Body of pancreas (tissue), 4 donors: ENCODE data around the gene CYFIP1. TPM values are rescaled to one million over a fixed set of nuclear protein-coding genes. Genes with fewer than 3 reads are reported as not detected.
"Not testable (repeated sequence)": the region's sequence is repeated elsewhere in the genome, so short reads cannot be mapped to it uniquely, and the experiment has no call there.

ENCODE experiments used
- ATAC-seq: fragments of 150-250 bp; one replicate; pipeline ENCODE4 v1.9.1; 2016
- DNase-seq, 4 donors: peaks; one replicate each; pipeline ENCODE4 v3.0.0-alpha.2; 2019
- H3K27ac ChIP-seq, 4 donors: fragments of 200-600 bp; sonication (generic); 1 replicate in 3 of 4; 2 replicates in 1 of 4; pipeline versions ENCODE4 v1.5.1 to v1.6.1; 2016 to 2019; ENCODE audit warnings: mild to moderate bottlenecking in 1 of 4, mixed read lengths in 1 of 4, moderate library complexity in 1 of 4
- H3K27me3 ChIP-seq, 2 donors: fragments of 200-600 bp; sonication (generic); one replicate each; pipeline ENCODE4 v1.6.0; 2016; ENCODE audit warnings: mild to moderate bottlenecking in 1 of 2
- H3K36me3 ChIP-seq, 2 donors: fragments of 200-600 bp; sonication (generic); replicated peaks in 1 of 2; 2 replicates each; pipeline ENCODE4 v1.5.1; 2016; ENCODE audit warnings: low read depth in 2 of 2; ENCODE audit not compliant: insufficient read depth in 1 of 2
- H3K4me1 ChIP-seq: fragments of 200-600 bp; sonication (generic); one replicate; pipeline ENCODE4 v1.6.0; 2016
- H3K4me3 ChIP-seq, 2 donors: fragments of 200-600 bp; sonication (generic); 1 replicate in 1 of 2; 2 replicates in 1 of 2; pipeline ENCODE4 v1.5.1; 2016 to 2019
- H3K9me3 ChIP-seq, 3 donors: fragments of 200-600 bp; sonication (generic); 1 replicate in 2 of 3; 2 replicates in 1 of 3; pipeline ENCODE4 v1.5.1; 2016
- POLR2A ChIP-seq, 3 donors: fragments of 450-650 bp; IDR thresholded peaks; one replicate each; pipeline ENCODE4 v1.6.1; 2016; ENCODE audit warnings: antibody characterized with exemption in 3 of 3, mild to moderate bottlenecking in 2 of 3
- WGBS, 2 donors: methylation state at CpG; one replicate each; pipeline ENCODE4 v1.1.5; 2017; 5-methylcytosine and 5-hydroxymethylcytosine counted together
- intact Hi-C: fragments of 100-400 bp; cut with DNase I; formaldehyde crosslinking; loops from one replicate; pipeline ENCODE4 v1.15.1; 2023
- total RNA-seq, 2 donors: library from RNA; depleted of rRNA; stranded (reverse); fragments of >200 nt; gene quantifications; one replicate each; pipeline ENCODE4 v1.1.0, GENCODE V29; 2016
- TF ChIP-seq, protein P1 (sequence below), 7 experiments: fragments of 450-650 bp in 4 of 7; fragments of 200-600 bp in 3 of 7; sonication (generic) in 3 of 7; IDR thresholded peaks; one replicate each; pipeline ENCODE4 v1.5.1; 2016 to 2019; ENCODE audit warnings: antibody characterized with exemption in 7 of 7

The CYFIP1 gene
- total RNA-seq, 2 donors from 2014 or later: 68.5 to 68.6 TPM

DNA sequence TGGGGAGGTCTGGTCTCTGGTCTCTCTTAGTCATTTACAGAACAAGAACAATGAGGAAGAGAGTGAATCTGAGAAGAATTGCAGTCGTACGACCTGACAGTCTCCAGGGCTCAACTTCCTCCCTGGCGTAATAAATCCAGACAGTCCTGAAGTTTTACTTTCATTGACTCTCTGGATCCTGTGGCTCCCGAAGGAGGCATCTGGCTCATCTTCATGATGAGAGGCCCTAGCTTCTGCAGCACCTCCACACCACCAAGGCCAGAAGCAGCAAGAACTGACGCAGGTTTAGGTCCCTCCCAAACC lies 11.8 kb upstream of the CYFIP1 start:
- no peak for DNase-seq
- peaks cover 14% of the 10 kb centered on the region for H3K4me1 ChIP-seq
- 78 to 84% methylated on average over 5 of the region's 5 CpGs for WGBS, 2 donors
- H3K27ac ChIP-seq: no peak overlapping the region
- no peak overlapping the region for H3K4me3 ChIP-seq
- intact Hi-C loops: loop anchor here (10.0 kb wide), 1 partner anchor 47 kb away; no protein-coding TSS in a partner anchor
- ATAC-seq: no peak
- H3K9me3 ChIP-seq: no peaks in the 10 kb centered on the region
- peaks cover 0 to 9% of the 10 kb centered on the region in 2 donors for H3K36me3 ChIP-seq
- H3K27me3 ChIP-seq: no peaks in the 10 kb centered on the region
- TF ChIP-seq POLR2A (IDR thresholded peaks at IDR 0.05): no peak
- TF ChIP-seq, protein P1, sequence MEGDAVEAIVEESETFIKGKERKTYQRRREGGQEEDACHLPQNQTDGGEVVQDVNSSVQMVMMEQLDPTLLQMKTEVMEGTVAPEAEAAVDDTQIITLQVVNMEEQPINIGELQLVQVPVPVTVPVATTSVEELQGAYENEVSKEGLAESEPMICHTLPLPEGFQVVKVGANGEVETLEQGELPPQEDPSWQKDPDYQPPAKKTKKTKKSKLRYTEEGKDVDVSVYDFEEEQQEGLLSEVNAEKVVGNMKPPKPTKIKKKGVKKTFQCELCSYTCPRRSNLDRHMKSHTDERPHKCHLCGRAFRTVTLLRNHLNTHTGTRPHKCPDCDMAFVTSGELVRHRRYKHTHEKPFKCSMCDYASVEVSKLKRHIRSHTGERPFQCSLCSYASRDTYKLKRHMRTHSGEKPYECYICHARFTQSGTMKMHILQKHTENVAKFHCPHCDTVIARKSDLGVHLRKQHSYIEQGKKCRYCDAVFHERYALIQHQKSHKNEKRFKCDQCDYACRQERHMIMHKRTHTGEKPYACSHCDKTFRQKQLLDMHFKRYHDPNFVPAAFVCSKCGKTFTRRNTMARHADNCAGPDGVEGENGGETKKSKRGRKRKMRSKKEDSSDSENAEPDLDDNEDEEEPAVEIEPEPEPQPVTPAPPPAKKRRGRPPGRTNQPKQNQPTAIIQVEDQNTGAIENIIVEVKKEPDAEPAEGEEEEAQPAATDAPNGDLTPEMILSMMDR (IDR thresholded peaks at IDR 0.05): no peak

DNA sequence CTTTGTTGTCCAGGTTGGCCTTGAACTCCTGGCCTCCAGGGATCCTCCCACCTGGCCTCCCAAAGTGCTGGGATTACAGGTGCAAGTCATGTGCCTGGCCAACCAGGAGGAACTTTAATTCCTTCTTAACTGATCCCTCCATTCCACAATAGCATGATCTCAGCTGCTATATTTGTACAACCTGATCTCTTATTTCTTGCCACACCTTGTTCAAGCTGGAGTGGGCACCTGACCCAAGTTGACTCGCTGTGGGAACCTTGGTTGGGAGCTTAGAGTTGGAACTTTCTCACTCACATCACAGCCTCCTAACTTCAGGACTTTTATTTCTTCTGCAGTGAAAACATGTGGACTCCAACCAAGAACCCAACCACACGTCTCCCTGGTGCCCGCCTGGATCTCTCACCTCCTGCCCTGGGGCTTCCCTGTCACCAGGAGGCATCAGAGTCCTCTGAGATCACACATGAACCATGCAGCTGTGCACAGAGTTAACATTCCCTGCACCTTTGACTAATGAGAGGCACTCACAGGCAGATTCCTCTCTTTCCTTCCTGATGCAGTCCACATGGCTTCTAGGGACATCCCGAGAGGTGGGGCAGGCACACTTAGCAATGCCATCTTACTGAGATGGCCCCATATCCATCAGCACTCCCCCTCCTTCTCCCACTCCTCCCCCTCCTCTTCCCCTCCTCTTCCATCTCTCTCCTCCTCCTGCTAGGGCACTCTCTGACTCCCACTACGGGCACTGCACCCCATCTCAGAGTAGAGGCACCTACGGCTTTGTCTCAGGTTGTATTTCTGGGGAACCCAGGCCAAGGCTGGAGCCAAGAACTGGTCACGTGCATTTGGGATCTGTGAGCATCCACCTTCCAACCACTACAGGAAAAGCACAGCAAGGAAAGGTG lies 9.7 kb upstream of the CYFIP1 start:
- ATAC-seq (peak; percentile 90), DNase-seq (peak; percentile 28 to 58 (median 46))
- intact Hi-C loops: loop anchor here (10.0 kb wide), 1 partner anchor 45 kb away; no protein-coding TSS in a partner anchor

DNA sequence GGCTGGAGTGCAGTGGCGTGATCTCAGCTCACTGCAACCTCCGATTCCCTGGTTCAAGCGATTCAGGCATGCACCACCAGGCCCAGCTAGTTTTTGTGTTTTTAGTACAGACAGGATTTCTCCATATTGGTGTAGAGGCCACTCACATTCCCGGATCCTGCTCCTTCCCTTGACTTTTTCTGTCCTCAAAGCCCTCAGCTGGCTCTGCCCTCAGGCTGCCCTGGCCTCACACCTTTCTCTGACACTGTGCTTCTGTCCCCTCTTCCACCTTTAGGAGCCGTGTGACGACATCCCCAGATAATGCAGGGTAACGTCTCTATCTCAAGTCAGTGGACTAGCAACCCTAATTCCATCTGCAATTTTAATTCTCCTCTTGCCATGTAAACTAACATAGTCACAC lies 8.6 kb upstream of the CYFIP1 start:
- no peak for TF ChIP-seq POLR2A (IDR thresholded peaks at IDR 0.05)
- TF ChIP-seq, protein P1 (IDR thresholded peaks at IDR 0.05): no peak
- WGBS, 2 donors: 91 to 92% methylated on average over 7 of the region's 7 CpGs
- Histone ChIP-seq H3K9me3 (no peaks in the 10 kb centered on the region), H3K4me3 (no peak overlapping the region), H3K27ac (no peak overlapping the region), H3K36me3 (no peaks in the 10 kb centered on the region), H3K27me3 (no peaks in the 10 kb centered on the region), H3K4me1 (peaks cover 14% of the 10 kb centered on the region)
- intact Hi-C loops: no loop called here
- DNase-seq (no peak), ATAC-seq (no peak)

More for the DNA sequence above, 9.7 kb upstream of the CYFIP1 start:
- peaks cover 14% of the 10 kb centered on the region for H3K4me1 ChIP-seq
- H3K36me3 ChIP-seq: peaks cover 0 to 5% of the 10 kb centered on the region in 2 donors
- TF ChIP-seq, protein P1 (IDR thresholded peaks at IDR 0.05): peak in 4 of 7 experiments; percentile 18 to 32 (median 26)
- TF ChIP-seq POLR2A (IDR thresholded peaks at IDR 0.05): no peak
- H3K27me3 ChIP-seq: no peaks in the 10 kb centered on the region
- no peaks in the 10 kb centered on the region for H3K9me3 ChIP-seq
- H3K27ac ChIP-seq: peak overlapping the region in 3 of 4 donors; percentile 35 to 48 (median 47)
- 49 to 56% methylated on average over 7 of the region's 7 CpGs for WGBS, 2 donors
- H3K4me3 ChIP-seq: no peak overlapping the region

DNA sequence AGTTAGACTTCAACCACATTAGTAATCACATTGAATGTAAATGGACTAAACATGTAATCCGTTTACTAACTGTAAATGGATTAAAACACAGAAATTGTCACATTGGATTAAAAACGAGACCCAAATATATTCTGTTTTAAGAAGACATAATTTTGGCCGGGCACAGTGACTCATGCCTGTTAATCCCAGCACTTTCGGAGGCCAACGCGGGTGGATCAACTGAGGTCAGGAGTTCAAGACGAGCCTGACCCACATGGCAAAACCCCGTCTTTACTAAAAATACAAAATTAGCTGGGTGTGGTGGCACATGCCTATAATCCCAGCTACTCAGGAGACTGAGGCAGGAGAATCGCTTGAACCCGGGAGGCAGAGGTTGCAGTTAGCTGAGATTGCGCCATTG lies 1.8 kb upstream of the CYFIP1 start:
- intact Hi-C loops, ATAC-seq, H3K36me3 ChIP-seq, H3K27me3 ChIP-seq, H3K27ac ChIP-seq, DNase-seq, H3K4me3 ChIP-seq, H3K9me3 ChIP-seq: not testable (repeated sequence)
- WGBS, 2 donors: 88% methylated on average over 11 of the region's 11 CpGs
- H3K4me1 ChIP-seq: peaks cover 22% of the 10 kb centered on the region

DNA sequence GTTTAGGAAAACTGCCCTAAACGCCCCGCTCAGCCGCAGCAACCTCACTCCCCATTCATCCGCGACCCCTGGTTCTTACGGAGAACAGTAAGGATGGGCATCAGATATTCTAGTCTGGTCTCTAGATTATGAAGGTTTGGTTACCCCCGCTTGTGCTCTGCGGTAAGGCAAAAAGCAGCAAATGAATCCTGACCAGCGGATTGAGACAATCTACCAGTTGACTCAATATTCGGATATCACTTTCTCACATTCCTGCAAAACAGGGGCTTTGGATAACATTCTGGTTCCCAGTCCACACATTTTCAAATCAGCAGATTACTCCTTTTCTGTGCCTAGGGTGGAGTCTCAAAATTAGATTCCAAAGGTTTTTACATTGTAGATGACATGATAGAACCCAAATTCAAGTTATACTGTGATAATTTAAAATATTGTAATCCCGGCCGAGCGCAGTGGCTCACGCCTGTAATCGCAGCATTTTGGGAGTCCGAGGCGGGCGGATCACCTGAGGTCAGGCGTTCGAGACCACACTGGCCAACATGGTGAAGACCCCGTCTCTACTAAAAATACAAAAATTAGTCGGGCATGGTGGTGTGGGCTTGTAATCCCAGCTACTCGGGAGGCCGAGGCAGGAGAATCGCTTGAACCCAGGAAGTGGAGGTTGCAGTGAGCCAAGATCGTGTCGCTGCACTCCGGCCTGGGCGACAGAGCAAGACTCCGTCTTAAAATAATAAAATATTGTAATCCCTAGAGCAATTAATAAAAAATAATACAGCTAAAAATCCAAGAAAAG lies 1.1 kb upstream of the CYFIP1 start:
- no peak for TF ChIP-seq POLR2A (IDR thresholded peaks at IDR 0.05)
- TF ChIP-seq, protein P1 (IDR thresholded peaks at IDR 0.05): no peak
- H3K4me1 ChIP-seq: peaks cover 25% of the 10 kb centered on the region
- no peaks in the 10 kb centered on the region for H3K36me3 ChIP-seq
- DNase-seq: no peak
- H3K27me3 ChIP-seq: no peaks in the 10 kb centered on the region
- ATAC-seq: no peak
- H3K27ac ChIP-seq: peak overlapping the region; percentile 94
- 59 to 66% methylated on average over 28 to 29 of the region's 30 CpGs for WGBS, 2 donors
- H3K9me3 ChIP-seq: no peaks in the 10 kb centered on the region
- intact Hi-C loops: no loop called here
- H3K4me3 ChIP-seq: peak overlapping the region; percentile 64 to 95
